DND-41 (cell line): ENCODE measurements around the gene HNRNPAB.
A peak's percentile ranks its signal among the peaks of the same experiment; 100 is the strongest.

Source experiments
- ATAC-seq: fragments of 200-7000 bp; cut with Tn5 transposase; 3 replicates; pipeline ENCODE4 v1.9.1; 2021; ENCODE audit warnings: low read depth; ENCODE audit not compliant: insufficient read depth
- DNase-seq: peaks from one replicate; pipeline ENCODE4 v3.0.0-alpha.2; 2020
- H2AFZ ChIP-seq: 2 replicates; pipeline ENCODE4 v1.6.0; 2012; ENCODE audit warnings: low read depth, low read length
- H3K27ac ChIP-seq: 2 replicates; pipeline ENCODE4 v1.5.1; 2012; ENCODE audit warnings: low read length, inconsistent platforms
- H3K27me3 ChIP-seq: fragments of 200-600 bp; sonication (generic); 2 replicates; pipeline ENCODE4 v1.6.0; 2012; ENCODE audit warnings: low read length, mild to moderate bottlenecking, inconsistent platforms; ENCODE audit not compliant: insufficient read depth, poor library complexity
- H3K36me3 ChIP-seq: 2 replicates; pipeline ENCODE4 v1.5.1; 2012; ENCODE audit warnings: low read length, inconsistent platforms; ENCODE audit not compliant: insufficient read depth
- H3K4me1 ChIP-seq: 2 replicates; pipeline ENCODE4 v1.5.1; 2012; ENCODE audit warnings: mild to moderate bottlenecking, low read length; ENCODE audit not compliant: insufficient read depth
- H3K4me2 ChIP-seq: 2 replicates; pipeline ENCODE4 v1.6.0; 2012; ENCODE audit warnings: mild to moderate bottlenecking, moderate library complexity, low read length, inconsistent platforms; ENCODE audit not compliant: insufficient read depth
- H3K4me3 ChIP-seq, 2 experiments: fragments of 200-600 bp in 1 of 2; shearing (Covaris generic) in 1 of 2; 2 replicates each; pipeline ENCODE4 v1.5.1; 2012 to 2016; ENCODE audit warnings: inconsistent platforms in 2 of 2, low read length in 2 of 2, mild to moderate bottlenecking in 2 of 2, low read depth in 1 of 2, moderate library complexity in 1 of 2
- H3K79me2 ChIP-seq: 2 replicates; pipeline ENCODE4 v1.6.0; 2012; ENCODE audit warnings: low read length, inconsistent platforms; ENCODE audit not compliant: insufficient read depth
- H3K9ac ChIP-seq: 2 replicates; pipeline ENCODE4 v1.6.0; 2012; ENCODE audit warnings: low read depth, mild to moderate bottlenecking, inconsistent platforms, low read length, moderate library complexity
- H3K9me3 ChIP-seq: 2 replicates; pipeline ENCODE4 v1.5.1; 2012; ENCODE audit warnings: low read length, moderate library complexity, mild to moderate bottlenecking, inconsistent platforms; ENCODE audit not compliant: insufficient read depth, severe bottlenecking
- H4K20me1 ChIP-seq: 2 replicates; pipeline ENCODE4 v1.6.0; 2012; ENCODE audit warnings: low read length; ENCODE audit not compliant: insufficient read depth
- CTCF ChIP-seq: IDR thresholded peaks from 2 replicates; pipeline ENCODE4 v1.5.1; 2012; ENCODE audit warnings: borderline replicate concordance, low read length, moderate library complexity, mild to moderate bottlenecking; ENCODE audit not compliant: poor library complexity, severe bottlenecking; ENCODE audit errors: extremely low read depth
- EZH2 ChIP-seq: IDR thresholded peaks from 3 replicates; pipeline ENCODE4 v1.6.1; 2012; ENCODE audit warnings: borderline replicate concordance, low read depth, mild to moderate bottlenecking, moderate library complexity, low read length, inconsistent platforms; ENCODE audit not compliant: severe bottlenecking

The HNRNPAB gene

GRCh38 chr5:178163772-178164735, 40.3 kb upstream of the HNRNPAB start:
- H3K79me2 ChIP-seq = no peaks in the 10 kb centered on the region
- peak overlapping the region; percentile 86 for H2AFZ ChIP-seq
- no peak overlapping the region for H3K27ac ChIP-seq
- H3K27me3 ChIP-seq = peaks cover 6% of the 10 kb centered on the region
- H3K4me1 ChIP-seq = peaks cover 10% of the 10 kb centered on the region
- peak overlapping the region; percentile 93 for H3K4me2 ChIP-seq
- no peaks in the 10 kb centered on the region for H3K9me3 ChIP-seq
- TF ChIP-seq CTCF = peak; percentile 100
- TF ChIP-seq EZH2 = no peak
- peak overlapping the region in 1 of 2 experiments; percentile 53; a peak in 2 of 4 replicates for H3K4me3 ChIP-seq
- peak; percentile 86 for DNase-seq
- H3K36me3 ChIP-seq = no peaks in the 10 kb centered on the region
- ATAC-seq = peak; percentile 99
- peak overlapping the region; percentile 31; the same call in 1 of the 2 replicates for H3K9ac ChIP-seq
- no peaks in the 10 kb centered on the region for H4K20me1 ChIP-seq

GRCh38 chr5:178165581-178165980, 38.8 kb upstream of the HNRNPAB start:
- H3K9ac ChIP-seq = no peak overlapping the region
- H4K20me1 ChIP-seq = no peaks in the 10 kb centered on the region
- DNase-seq = no peak
- H3K4me2 ChIP-seq = no peak overlapping the region
- no peak overlapping the region for H3K27ac ChIP-seq
- H3K9me3 ChIP-seq = no peaks in the 10 kb centered on the region
- no peaks in the 10 kb centered on the region for H3K36me3 ChIP-seq
- H3K4me1 ChIP-seq = peaks cover 10% of the 10 kb centered on the region
- H3K27me3 ChIP-seq = peaks cover 6% of the 10 kb centered on the region
- TF ChIP-seq CTCF (no peak), EZH2 (no peak)
- no peak overlapping the region for H3K4me3 ChIP-seq
- H2AFZ ChIP-seq = no peak overlapping the region
- H3K79me2 ChIP-seq = no peaks in the 10 kb centered on the region
- ATAC-seq = no peak

GRCh38 chr5:178170455-178170854, 33.9 kb upstream of the HNRNPAB start:
- no peak for ATAC-seq
- Histone ChIP-seq H3K4me3 (no peak overlapping the region), H3K27ac (no peak overlapping the region), H3K27me3 (no peaks in the 10 kb centered on the region), H3K4me1 (no peaks in the 10 kb centered on the region), H2AFZ (no peak overlapping the region), H3K9me3 (no peaks in the 10 kb centered on the region), H4K20me1 (no peaks in the 10 kb centered on the region), H3K4me2 (no peak overlapping the region), H3K9ac (no peak overlapping the region), H3K36me3 (no peaks in the 10 kb centered on the region), H3K79me2 (no peaks in the 10 kb centered on the region)
- no peak for TF ChIP-seq CTCF
- no peak for TF ChIP-seq EZH2
- no peak for DNase-seq
